Smooth muscle cell (in vitro differentiated cells): ENCODE data around the gene IGF1R. TPM values are rescaled to one million over a fixed set of nuclear protein-coding genes. Genes with fewer than 3 reads are reported as not detected.
A peak's percentile ranks its signal among the peaks of the same experiment; 100 is the strongest.

Experiments used
- DNase-seq: peaks from one replicate; lab custom pipeline; 2025; ENCODE audit not compliant: unreplicated experiment; lab: John Stamatoyannopoulos, UW
- H2AFZ ChIP-seq: fragments of 200-600 bp; sonication (generic); 2 replicates; pipeline ENCODE4 v1.6.0; 2016; ENCODE audit warnings: antibody characterized with exemption, low read depth, mild to moderate bottlenecking
- H3F3A ChIP-seq: fragments of 200-600 bp; sonication (generic); 2 replicates; pipeline ENCODE4 v1.6.0; 2017; ENCODE audit warnings: antibody characterized with exemption, low read depth
- H3K27ac ChIP-seq: fragments of 200-600 bp; sonication (generic); 2 replicates; pipeline ENCODE4 v1.5.1; 2016; ENCODE audit warnings: low read depth, mild to moderate bottlenecking
- H3K27me3 ChIP-seq: fragments of 200-600 bp; sonication (generic); 2 replicates; pipeline ENCODE4 v1.6.1; 2016; ENCODE audit warnings: low read depth, mild to moderate bottlenecking
- H3K36me3 ChIP-seq: fragments of 200-600 bp; sonication (generic); 2 replicates; pipeline ENCODE4 v1.5.1; 2016; ENCODE audit warnings: low read depth
- H3K4me1 ChIP-seq: fragments of 200-600 bp; sonication (generic); 2 replicates; pipeline ENCODE4 v1.5.1; 2016; ENCODE audit warnings: low read depth
- H3K4me2 ChIP-seq: fragments of 200-600 bp; sonication (generic); 2 replicates; pipeline ENCODE4 v1.6.0; 2016; ENCODE audit warnings: mild to moderate bottlenecking
- H3K4me3 ChIP-seq: fragments of 200-600 bp; sonication (generic); 2 replicates; pipeline ENCODE4 v1.5.1; 2016; ENCODE audit warnings: mild to moderate bottlenecking
- H3K79me2 ChIP-seq: fragments of 200-600 bp; sonication (generic); 2 replicates; pipeline ENCODE4 v1.6.0; 2016; ENCODE audit warnings: low read depth, mild to moderate bottlenecking
- H3K9ac ChIP-seq: fragments of 200-600 bp; sonication (generic); 2 replicates; pipeline ENCODE4 v1.6.0; 2016; ENCODE audit warnings: low read depth
- H3K9me3 ChIP-seq: fragments of 200-600 bp; sonication (generic); replicated peaks from 2 replicates; pipeline ENCODE4 v1.5.1; 2016; ENCODE audit warnings: low read depth
- H4K20me1 ChIP-seq: fragments of 200-600 bp; sonication (generic); 2 replicates; pipeline ENCODE4 v1.6.0; 2016; ENCODE audit warnings: low read depth
- CTCF ChIP-seq: fragments of 200-600 bp; sonication (generic); IDR thresholded peaks from 2 replicates; pipeline ENCODE4 v1.5.1; 2017; ENCODE audit warnings: borderline replicate concordance, mild to moderate bottlenecking, antibody characterized with exemption; ENCODE audit not compliant: insufficient read depth, poor library complexity, severe bottlenecking
- WGBS: methylation state at CpG from one replicate; pipeline ENCODE4 v1.1.7; 2016; ENCODE audit warnings: low lambda C conversion rate; 5-methylcytosine and 5-hydroxymethylcytosine counted together
- polyA plus RNA-seq: library from polyadenylated mRNA; unstranded; fragments of >200 nt; fragmentation: Nextera tagmentation; extraction: Ambion mirVana; gene quantifications from 2 replicates; pipeline ENCODE4 v1.2.1, GENCODE V29; 2016
- total RNA-seq: library from RNA; depleted of rRNA; stranded (reverse); fragments of >200 nt; gene quantifications from 2 replicates; pipeline ENCODE4 v1.2.3, GENCODE V29; 2014

The IGF1R gene
- total and polyA plus RNA-seq, 2 experiments from 2014 or later: 14.0 to 70.2 TPM

GRCh38 chr15:98651036-98651481 is 2.7 kb downstream of the IGF1R start:
- Histone ChIP-seq H3K27ac (peak overlapping the region; percentile 79), H3K79me2 (peaks cover 68% of the 10 kb centered on the region), H3K9ac (peak overlapping the region; percentile 75), H3K4me2 (peak overlapping the region; percentile 89), H3K36me3 (no peaks in the 10 kb centered on the region), H3K27me3 (no peaks in the 10 kb centered on the region), H3F3A (peaks cover 9% of the 10 kb centered on the region), H2AFZ (peak overlapping the region; percentile 6), H3K4me3 (peak overlapping the region; percentile 95), H3K4me1 (peaks cover 27% of the 10 kb centered on the region), H4K20me1 (peaks cover 64% of the 10 kb centered on the region), H3K9me3 (no peaks in the 10 kb centered on the region)
- TF ChIP-seq CTCF: no peak
- no peak for DNase-seq
- WGBS: under 1% methylated on average over 28 of the region's 28 CpGs

- 3% methylated on average over 14 of the region's 14 CpGs for WGBS
- Histone ChIP-seq H3K27me3 (no peaks in the 10 kb centered on the region), H3K36me3 (no peaks in the 10 kb centered on the region), H2AFZ (peak overlapping the region; percentile 6), H3K4me3 (peak overlapping the region; percentile 95), H3K9ac (peak overlapping the region; percentile 75), H4K20me1 (peaks cover 70% of the 10 kb centered on the region), H3F3A (peaks cover 9% of the 10 kb centered on the region), H3K9me3 (no peaks in the 10 kb centered on the region), H3K4me1 (peaks cover 21% of the 10 kb centered on the region), H3K4me2 (peak overlapping the region; percentile 89), H3K27ac (peak overlapping the region; percentile 79), H3K79me2 (peaks cover 74% of the 10 kb centered on the region)
- DNase-seq: no peak
- no peak for TF ChIP-seq CTCF
Measured at GRCh38 chr15:98651581-98652220, 3.4 kb downstream of the IGF1R start.

- H3K36me3 ChIP-seq: no peaks in the 10 kb centered on the region
- H3K4me1 ChIP-seq: peaks cover 21% of the 10 kb centered on the region
- DNase-seq: no peak
- no peaks in the 10 kb centered on the region for H3K27me3 ChIP-seq
- no peak overlapping the region for H3K27ac ChIP-seq
- no peaks in the 10 kb centered on the region for H3K9me3 ChIP-seq
- H3K4me3 ChIP-seq: no peak overlapping the region
- H3K79me2 ChIP-seq: peaks cover 94% of the 10 kb centered on the region
- no peak overlapping the region for H3K9ac ChIP-seq
- no peak overlapping the region for H2AFZ ChIP-seq
- H3F3A ChIP-seq: peaks cover 9% of the 10 kb centered on the region
- peaks cover 90% of the 10 kb centered on the region for H4K20me1 ChIP-seq
- TF ChIP-seq CTCF: no peak
- WGBS: 70% methylated on average over 1 of the region's 1 CpG
- no peak overlapping the region for H3K4me2 ChIP-seq
Measured at GRCh38 chr15:98653686-98654085, 5.3 kb downstream of the IGF1R start.

GRCh38 chr15:98654790-98655360 is 6.5 kb downstream of the IGF1R start:
- H3K9ac ChIP-seq: no peak overlapping the region
- H3K36me3 ChIP-seq: no peaks in the 10 kb centered on the region
- H3F3A ChIP-seq: peaks cover 9% of the 10 kb centered on the region
- H3K4me2 ChIP-seq: no peak overlapping the region
- no peak overlapping the region for H2AFZ ChIP-seq
- no peak for DNase-seq
- H3K79me2 ChIP-seq: peaks cover 100% of the 10 kb centered on the region
- TF ChIP-seq CTCF: no peak
- H3K9me3 ChIP-seq: no peaks in the 10 kb centered on the region
- peaks cover 26% of the 10 kb centered on the region for H3K4me1 ChIP-seq
- no peak overlapping the region for H3K27ac ChIP-seq
- whole genome bisulfite sequencing: 85% methylated on average over 4 of the region's 4 CpGs
- H3K27me3 ChIP-seq: no peaks in the 10 kb centered on the region
- H3K4me3 ChIP-seq: no peak overlapping the region
- peaks cover 98% of the 10 kb centered on the region for H4K20me1 ChIP-seq
